DOHH2 (cell line): ENCODE measurements around the gene SH3RF2.

ENCODE experiments used
- EZH2phosphoT487 ChIP-seq: fragments of 200-600 bp; sonication (generic); IDR thresholded peaks from 2 replicates; pipeline ENCODE4 v1.6.1; 2017; ENCODE audit warnings: borderline replicate concordance, mild to moderate bottlenecking, antibody characterized with exemption, low read length, moderate library complexity, mixed read lengths
- TF ChIP-seq, protein P1 (sequence below): fragments of 200-600 bp; sonication (generic); IDR thresholded peaks from one replicate; pipeline ENCODE4 v1.5.1; 2014; ENCODE audit warnings: antibody characterized with exemption, mild to moderate bottlenecking, low read depth, low read length; ENCODE audit not compliant: poor library complexity, severe bottlenecking

DNA sequence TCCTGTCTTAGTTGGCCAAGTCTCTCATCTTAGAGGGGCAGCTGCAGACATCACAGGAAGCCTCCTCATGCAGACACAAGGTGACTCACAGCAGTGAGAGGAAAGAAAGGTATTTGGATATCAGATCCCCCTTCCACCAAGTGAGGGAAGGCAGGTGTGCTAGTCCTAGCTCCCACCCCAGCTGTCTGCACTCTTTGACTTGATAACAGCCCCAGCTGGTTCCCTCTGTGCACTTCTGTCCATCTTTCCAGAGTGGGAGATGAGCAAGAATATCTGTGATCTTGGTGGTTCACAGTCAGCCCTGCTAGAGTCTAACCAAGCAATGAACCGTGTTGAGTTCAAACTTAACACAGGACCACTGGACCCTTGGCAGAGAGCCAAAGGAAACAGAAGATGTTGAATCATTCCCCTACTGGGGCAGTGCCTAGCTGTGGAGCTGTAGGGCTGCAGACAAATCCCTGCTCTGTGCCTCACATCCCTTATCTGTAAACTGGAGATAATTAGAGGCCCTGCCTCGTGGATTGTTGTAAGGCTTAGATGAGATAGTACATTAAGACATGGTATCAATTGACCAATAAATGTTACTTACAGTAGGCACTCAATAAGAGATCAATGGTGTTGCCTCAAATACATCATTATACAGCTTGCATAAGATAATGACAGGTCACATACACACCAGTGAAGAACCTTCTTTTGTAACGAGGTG, 39.1 kb downstream of the SH3RF2 start:
- TF ChIP-seq, protein P1, sequence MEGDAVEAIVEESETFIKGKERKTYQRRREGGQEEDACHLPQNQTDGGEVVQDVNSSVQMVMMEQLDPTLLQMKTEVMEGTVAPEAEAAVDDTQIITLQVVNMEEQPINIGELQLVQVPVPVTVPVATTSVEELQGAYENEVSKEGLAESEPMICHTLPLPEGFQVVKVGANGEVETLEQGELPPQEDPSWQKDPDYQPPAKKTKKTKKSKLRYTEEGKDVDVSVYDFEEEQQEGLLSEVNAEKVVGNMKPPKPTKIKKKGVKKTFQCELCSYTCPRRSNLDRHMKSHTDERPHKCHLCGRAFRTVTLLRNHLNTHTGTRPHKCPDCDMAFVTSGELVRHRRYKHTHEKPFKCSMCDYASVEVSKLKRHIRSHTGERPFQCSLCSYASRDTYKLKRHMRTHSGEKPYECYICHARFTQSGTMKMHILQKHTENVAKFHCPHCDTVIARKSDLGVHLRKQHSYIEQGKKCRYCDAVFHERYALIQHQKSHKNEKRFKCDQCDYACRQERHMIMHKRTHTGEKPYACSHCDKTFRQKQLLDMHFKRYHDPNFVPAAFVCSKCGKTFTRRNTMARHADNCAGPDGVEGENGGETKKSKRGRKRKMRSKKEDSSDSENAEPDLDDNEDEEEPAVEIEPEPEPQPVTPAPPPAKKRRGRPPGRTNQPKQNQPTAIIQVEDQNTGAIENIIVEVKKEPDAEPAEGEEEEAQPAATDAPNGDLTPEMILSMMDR, result no peak
- no peak for TF ChIP-seq EZH2phosphoT487
